22Rv1 (cell line): Measurements from ENCODE around the gene PADI1.

Experiments
- H3K27ac ChIP-seq: fragments of 450-650 bp; 2 replicates; pipeline ENCODE4 v1.5.1; 2017
- CTCF ChIP-seq: fragments of 450-650 bp; IDR thresholded peaks from 2 replicates; pipeline ENCODE4 v1.5.1; 2017; ENCODE audit warnings: mild to moderate bottlenecking
- ZFX ChIP-seq: fragments of 450-650 bp; IDR thresholded peaks from 2 replicates; pipeline ENCODE4 v1.6.1; 2017; ENCODE audit warnings: antibody characterized with exemption, borderline replicate concordance

PADI1 gene

DNA sequence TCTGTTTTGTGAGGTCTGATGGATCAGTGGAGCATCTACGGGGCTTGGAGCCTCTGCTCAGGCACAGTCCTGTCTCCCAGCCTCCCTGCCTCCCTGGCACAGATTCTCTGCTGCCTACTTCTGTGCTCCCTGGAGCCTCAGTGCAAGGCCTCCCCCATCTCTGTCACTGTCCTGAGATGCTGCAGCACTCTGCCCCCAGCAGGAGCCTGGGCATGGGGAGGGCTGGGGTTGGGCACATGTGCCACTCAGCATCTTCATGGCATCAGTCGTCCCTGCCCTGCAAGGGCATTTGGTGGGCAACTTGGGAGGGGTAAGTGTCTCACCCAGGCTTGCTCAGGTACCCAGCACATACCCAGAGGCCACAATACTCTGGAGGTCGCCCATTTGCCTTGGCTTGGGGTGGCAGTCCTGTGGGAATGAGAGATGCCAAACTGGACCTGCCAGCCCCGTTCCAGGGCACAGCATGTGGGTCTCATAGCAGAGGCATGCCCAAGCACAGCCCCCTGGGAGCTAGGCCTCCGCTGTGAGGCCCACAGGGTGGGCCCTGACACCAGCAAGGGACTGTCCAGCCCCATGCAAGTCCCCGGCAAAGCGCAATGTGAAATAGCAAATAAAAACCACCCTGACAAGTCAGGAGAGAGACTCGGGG is 72.7 kb downstream of the PADI1 start:
- no peak overlapping the region for H3K27ac ChIP-seq
- TF ChIP-seq ZFX (no peak), CTCF (no peak)

DNA sequence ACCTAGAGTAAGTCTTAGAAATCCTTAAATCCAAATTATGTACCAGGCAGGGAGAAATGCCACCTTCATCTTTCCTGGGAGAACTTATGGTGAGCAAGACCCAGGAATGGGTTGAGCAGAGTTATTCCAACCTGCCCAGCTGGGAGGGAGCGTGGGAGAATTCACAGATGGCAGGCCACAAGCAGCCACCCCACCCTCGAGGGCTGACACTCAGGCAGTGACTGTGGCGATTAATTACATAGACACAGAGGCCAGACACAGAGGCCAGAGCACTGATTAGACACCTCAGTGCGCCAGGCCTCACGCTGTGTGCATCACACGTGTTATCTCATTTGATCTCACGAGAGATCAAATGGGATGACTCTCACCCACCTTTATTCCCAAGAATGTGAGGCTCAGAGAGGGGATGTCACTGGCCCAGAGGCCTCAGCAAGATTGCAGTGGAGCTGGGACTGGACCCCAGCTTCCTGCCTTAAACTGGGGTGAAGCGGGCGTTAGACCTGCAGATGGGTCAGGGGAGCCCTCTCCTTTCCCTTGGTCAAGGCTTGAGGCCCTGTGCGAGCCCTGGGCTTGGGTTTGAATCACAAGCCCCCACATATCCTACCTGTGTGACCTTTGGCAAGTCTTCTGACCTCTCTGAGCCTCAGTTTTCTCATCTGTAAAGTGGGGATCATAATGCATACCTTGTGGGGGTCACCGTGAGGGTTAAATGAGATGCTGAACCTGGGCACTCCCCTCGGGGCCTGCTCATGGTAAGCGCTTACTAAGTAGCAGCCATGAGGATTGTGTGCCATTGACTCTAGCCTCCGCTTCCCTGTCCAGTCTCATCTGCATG is 74.3 kb downstream of the PADI1 start:
- H3K27ac ChIP-seq = no peak overlapping the region
- TF ChIP-seq CTCF (no peak), ZFX (no peak)

DNA sequence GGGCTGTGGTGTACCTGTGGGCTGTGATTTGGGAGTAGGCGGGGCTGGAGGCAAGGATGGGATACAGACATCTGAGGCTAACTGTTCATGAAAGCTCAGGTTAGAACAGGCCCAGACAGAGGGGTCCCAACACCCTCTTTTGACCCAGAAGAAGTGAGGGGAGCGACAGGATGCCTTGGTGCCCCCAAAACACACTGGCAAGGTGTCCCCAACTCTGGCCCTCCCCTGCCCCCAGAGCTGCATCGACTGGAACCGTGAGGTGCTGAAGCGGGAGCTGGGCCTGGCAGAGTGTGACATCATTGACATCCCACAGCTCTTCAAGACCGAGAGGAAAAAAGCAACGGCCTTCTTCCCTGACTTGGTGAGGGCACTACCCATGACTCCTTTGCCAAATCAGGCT is 75.5 kb downstream of the PADI1 start:
- H3K27ac ChIP-seq = no peak overlapping the region
- no peak for TF ChIP-seq CTCF
- no peak for TF ChIP-seq ZFX

- TF ChIP-seq CTCF (no peak), ZFX (no peak)
- no peak overlapping the region for H3K27ac ChIP-seq
Measured at GRCh38 chr1:17280894-17281293, 76.0 kb downstream of the PADI1 start.

DNA sequence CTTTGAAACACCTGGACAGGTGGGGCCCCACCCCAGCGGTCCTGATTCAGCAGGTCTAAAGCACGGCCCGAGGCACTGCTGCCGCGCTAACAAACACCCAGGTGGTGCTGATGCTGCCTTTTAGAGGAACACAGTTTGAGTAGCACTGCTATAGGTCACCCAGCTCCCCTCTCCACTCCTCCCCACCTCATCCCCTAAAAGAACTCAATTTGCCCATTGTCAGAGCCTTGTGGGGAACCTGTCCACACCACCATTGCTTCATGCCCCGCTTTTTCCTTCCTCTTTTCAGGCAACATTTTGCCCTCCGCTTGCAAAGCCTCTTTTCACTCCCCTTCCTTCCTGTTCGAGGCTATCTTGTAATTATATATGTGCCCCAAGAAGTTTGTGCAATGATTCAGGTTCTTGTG is 76.8 kb downstream of the PADI1 start:
- no peak overlapping the region for H3K27ac ChIP-seq
- TF ChIP-seq CTCF = no peak
- TF ChIP-seq ZFX = no peak

- TF ChIP-seq ZFX = no peak
- no peak for TF ChIP-seq CTCF
- no peak overlapping the region for H3K27ac ChIP-seq
Measured at GRCh38 chr1:17282836-17283235, 77.9 kb downstream of the PADI1 start.

- TF ChIP-seq CTCF (no peak), ZFX (no peak)
- H3K27ac ChIP-seq = no peak overlapping the region
Measured at GRCh38 chr1:17286646-17287045, 81.7 kb downstream of the PADI1 start.
